ENCODE results near the gene ALX4. TPM values are rescaled to one million over a fixed set of nuclear protein-coding genes. Genes with fewer than 3 reads are reported as not detected.

ALX4 gene
- total and polyA plus RNA-seq, 7 experiments from 2014 or later = 0.04 TPM; not detected in 6

DNA sequence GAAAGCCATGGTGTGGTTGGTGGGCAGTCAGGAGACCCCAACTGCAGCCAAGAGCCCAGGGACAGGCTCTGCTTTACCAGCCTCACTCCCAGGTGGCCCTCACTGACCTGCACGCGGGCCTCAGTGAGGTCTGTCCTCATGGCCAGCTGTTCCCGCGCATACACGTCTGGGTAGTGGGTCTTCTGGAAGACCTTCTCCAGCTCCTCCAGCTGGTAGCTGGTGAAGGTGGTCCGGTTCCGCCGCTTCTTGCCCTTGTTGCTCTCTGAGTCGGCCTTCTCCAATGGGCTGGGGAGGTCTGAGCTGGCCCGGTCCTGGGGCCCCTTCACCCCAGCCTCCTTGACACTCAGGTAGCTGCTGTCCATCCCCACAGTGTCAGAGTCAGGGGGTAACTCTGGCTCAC is 34.7 kb downstream of the ALX4 start:
- Histone ChIP-seq H3K27me3 (ENCODE audit: control insufficient read depth in 2 of 2, insufficient read depth in 2 of 2, low read length in 2 of 2) (no peaks in the 10 kb centered on the region), H3K36me3 (ENCODE audit: control insufficient read depth in 2 of 3, insufficient read depth in 3 of 3, low read length in 3 of 3) (no peaks in the 10 kb centered on the region), H3K27ac (ENCODE audit: low read depth, low read length) (no peak overlapping the region), H3K4me1 (ENCODE audit: control insufficient read depth in 2 of 2, insufficient read depth in 2 of 2, low read length in 2 of 2) (no peaks in the 10 kb centered on the region), H3K9me3 (ENCODE audit: control insufficient read depth in 2 of 3, low read length in 3 of 3) (no peaks in the 10 kb centered on the region), H3K4me3 (ENCODE audit: low read length) (no peak overlapping the region)
- no peak overlapping the region for H3K4me3 Mint-ChIP-seq
- no peak for DNase-seq
- peaks cover 0 to 4% (median 0%) of the 10 kb centered on the region in 11 donors for H3K9me3 Mint-ChIP-seq
- intact Hi-C loops (cut with micrococcal nuclease) = no loop called here
- peaks cover 0 to 2% (median 0%) of the 10 kb centered on the region in 7 donors for H3K4me1 Mint-ChIP-seq
- ChIA-PET POLR2A (interaction anchor here (0.6 kb wide), 1 partner anchor 215 kb away, joined by 3 read pairs; no protein-coding TSS in a partner anchor), CTCF (no interaction called here)
- peaks cover 0 to 4% (median 0%) of the 10 kb centered on the region in 5 donors for H3K27me3 Mint-ChIP-seq
- peaks cover 0 to 5% (median 0%) of the 10 kb centered on the region in 5 donors for H3K36me3 Mint-ChIP-seq
- H3K27ac Mint-ChIP-seq = no peak overlapping the region
- no peak for ATAC-seq

DNA sequence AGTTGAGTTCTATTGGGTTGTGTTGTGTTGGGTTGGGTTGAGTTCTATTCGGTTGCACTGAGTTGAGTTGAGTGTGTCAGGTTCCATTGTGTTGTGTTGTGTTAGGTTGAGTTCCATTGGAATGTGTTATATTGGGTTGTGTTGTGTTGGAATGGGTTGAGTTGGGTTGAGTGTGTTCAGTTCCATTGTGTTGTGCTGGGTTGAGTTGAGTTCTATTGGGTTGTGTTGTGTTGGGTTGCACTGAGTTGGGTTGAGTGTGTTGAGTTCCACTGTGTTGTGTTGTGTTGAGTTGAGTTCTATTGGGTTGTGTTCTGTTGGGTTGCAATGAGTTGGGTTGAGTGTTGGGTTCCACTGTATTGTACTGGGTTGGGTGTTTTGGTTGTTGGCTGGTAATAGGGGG is 35.5 kb downstream of the ALX4 start:
- ATAC-seq = no peak
- intact Hi-C loops (cut with micrococcal nuclease) = no loop called here
- no peaks in the 10 kb centered on the region for H3K9me3 ChIP-seq (ENCODE audit: control insufficient read depth in 2 of 3, low read length in 3 of 3)
- CTCF ChIA-PET = no interaction called here
- H3K4me1 Mint-ChIP-seq = no peaks in the 10 kb centered on the region
- no peaks in the 10 kb centered on the region for H3K4me1 ChIP-seq (ENCODE audit: control insufficient read depth in 2 of 2, insufficient read depth in 2 of 2, low read length in 2 of 2)
- no peaks in the 10 kb centered on the region for H3K27me3 Mint-ChIP-seq
- no peak overlapping the region for H3K27ac ChIP-seq (ENCODE audit: low read depth, low read length)
- peaks cover 0 to 5% (median 0%) of the 10 kb centered on the region in 5 donors for H3K36me3 Mint-ChIP-seq
- no peaks in the 10 kb centered on the region for H3K27me3 ChIP-seq (ENCODE audit: control insufficient read depth in 2 of 2, insufficient read depth in 2 of 2, low read length in 2 of 2)
- POLR2A ChIA-PET = no interaction called here
- no peak overlapping the region for H3K4me3 ChIP-seq (ENCODE audit: low read length)
- no peak overlapping the region for H3K4me3 Mint-ChIP-seq
- H3K27ac Mint-ChIP-seq = no peak overlapping the region
- H3K36me3 ChIP-seq (ENCODE audit: control insufficient read depth in 2 of 3, insufficient read depth in 3 of 3, low read length in 3 of 3) = no peaks in the 10 kb centered on the region
- no peak for DNase-seq
- peaks cover 0 to 4% (median 0%) of the 10 kb centered on the region in 11 donors for H3K9me3 Mint-ChIP-seq

DNA sequence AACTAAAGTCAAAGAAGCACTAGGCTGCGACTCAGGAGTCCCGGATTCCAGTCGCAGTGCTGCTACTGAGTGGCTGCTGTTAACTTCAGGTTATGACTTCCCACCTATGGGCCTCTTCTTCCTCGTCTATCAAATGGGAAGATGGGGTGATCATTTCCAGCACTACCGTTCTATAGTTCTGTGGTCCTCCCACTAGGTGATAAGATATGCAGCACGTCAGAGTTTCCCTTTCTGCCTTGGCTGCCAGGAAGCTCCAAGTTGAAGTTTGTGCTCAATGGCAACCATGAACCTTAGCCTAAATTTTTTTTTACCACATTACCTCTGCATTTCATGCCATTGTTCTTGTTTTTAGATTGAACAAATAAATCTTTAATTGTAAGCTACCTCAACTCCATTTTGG is 38.7 kb downstream of the ALX4 start:
- DNase-seq (no peak), ATAC-seq (no peak)
- peaks cover 0 to 5% (median 0%) of the 10 kb centered on the region in 5 donors for H3K36me3 Mint-ChIP-seq
- CTCF ChIA-PET = no interaction called here
- H3K36me3 ChIP-seq (ENCODE audit: control insufficient read depth in 2 of 3, insufficient read depth in 3 of 3, low read length in 3 of 3) = no peaks in the 10 kb centered on the region
- intact Hi-C loops (cut with micrococcal nuclease) = no loop called here
- no peaks in the 10 kb centered on the region for H3K4me1 ChIP-seq (ENCODE audit: control insufficient read depth in 2 of 2, insufficient read depth in 2 of 2, low read length in 2 of 2)
- H3K9me3 ChIP-seq (ENCODE audit: control insufficient read depth in 2 of 3, low read length in 3 of 3) = no peaks in the 10 kb centered on the region
- no peak overlapping the region for H3K4me3 Mint-ChIP-seq
- no peak overlapping the region for H3K27ac Mint-ChIP-seq
- no peaks in the 10 kb centered on the region for H3K27me3 ChIP-seq (ENCODE audit: control insufficient read depth in 2 of 2, insufficient read depth in 2 of 2, low read length in 2 of 2)
- peaks cover 0 to 4% (median 0%) of the 10 kb centered on the region in 11 donors for H3K9me3 Mint-ChIP-seq
- POLR2A ChIA-PET = interaction anchor here (0.7 kb wide), 1 partner anchor 51 kb away, joined by 3 read pairs; no protein-coding TSS in a partner anchor
- no peak overlapping the region for H3K4me3 ChIP-seq (ENCODE audit: low read length)
- H3K27me3 Mint-ChIP-seq = no peaks in the 10 kb centered on the region
- no peak overlapping the region for H3K27ac ChIP-seq (ENCODE audit: low read depth, low read length)
- no peaks in the 10 kb centered on the region for H3K4me1 Mint-ChIP-seq

DNA sequence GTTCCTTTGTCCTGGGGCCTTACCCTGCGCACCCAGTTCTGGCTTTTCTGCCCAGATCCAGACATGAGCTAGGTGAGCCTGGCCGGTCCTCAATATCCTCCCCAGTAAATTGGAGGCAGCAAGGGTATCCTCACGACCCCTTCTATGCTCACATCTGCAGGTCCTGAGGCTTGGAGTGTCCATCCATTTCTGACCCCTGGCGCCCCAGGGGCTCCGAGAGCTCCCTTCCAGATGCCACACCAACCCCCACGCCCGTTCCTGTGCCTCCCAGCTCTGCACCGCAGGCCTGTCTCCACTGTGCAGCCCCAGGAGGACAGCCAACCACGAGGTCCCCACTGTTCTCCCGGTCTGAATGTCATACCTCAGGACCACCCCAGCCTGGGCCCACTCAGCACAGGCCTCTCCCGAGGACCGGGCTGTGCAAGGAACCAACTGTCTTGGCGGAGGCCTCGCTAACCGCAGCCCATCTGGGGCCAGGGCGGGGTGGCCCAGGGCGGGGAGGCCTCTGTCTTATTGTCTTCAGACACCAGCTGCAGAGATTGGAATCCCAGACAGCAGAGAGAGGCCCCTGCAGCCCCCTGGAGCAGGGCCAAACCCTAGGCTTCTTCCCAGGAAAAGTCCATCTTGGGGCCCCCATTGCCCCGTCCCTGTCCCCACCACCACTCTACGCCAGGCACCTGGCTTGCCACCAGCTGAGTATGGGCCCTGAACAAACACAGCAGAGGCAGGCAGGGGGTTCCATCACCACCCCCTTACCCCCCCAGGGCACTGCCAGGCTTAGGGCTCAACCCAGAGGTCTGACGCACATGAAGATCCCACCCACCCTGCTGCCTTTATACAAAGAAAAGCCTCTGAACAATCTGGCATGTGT is 39.3 kb downstream of the ALX4 start:
- no peaks in the 10 kb centered on the region for H3K4me1 Mint-ChIP-seq
- POLR2A ChIA-PET = interaction anchor here (0.7 kb wide), 1 partner anchor 50 kb away, joined by 3 read pairs; no protein-coding TSS in a partner anchor
- intact Hi-C loops (cut with micrococcal nuclease) = no loop called here
- CTCF ChIA-PET = no interaction called here
- Histone ChIP-seq H3K27ac (ENCODE audit: low read depth, low read length) (no peak overlapping the region), H3K4me3 (ENCODE audit: low read length) (no peak overlapping the region), H3K27me3 (ENCODE audit: control insufficient read depth in 2 of 2, insufficient read depth in 2 of 2, low read length in 2 of 2) (no peaks in the 10 kb centered on the region), H3K9me3 (ENCODE audit: control insufficient read depth in 2 of 3, low read length in 3 of 3) (no peaks in the 10 kb centered on the region), H3K4me1 (ENCODE audit: control insufficient read depth in 2 of 2, insufficient read depth in 2 of 2, low read length in 2 of 2) (no peaks in the 10 kb centered on the region), H3K36me3 (ENCODE audit: control insufficient read depth in 2 of 3, insufficient read depth in 3 of 3, low read length in 3 of 3) (no peaks in the 10 kb centered on the region)
- peaks cover 0 to 3% (median 0%) of the 10 kb centered on the region in 11 donors for H3K9me3 Mint-ChIP-seq
- H3K27ac Mint-ChIP-seq = no peak overlapping the region
- no peak overlapping the region for H3K4me3 Mint-ChIP-seq
- no peak for DNase-seq
- peaks cover 0 to 5% (median 0%) of the 10 kb centered on the region in 5 donors for H3K36me3 Mint-ChIP-seq
- no peak for ATAC-seq
- no peaks in the 10 kb centered on the region for H3K27me3 Mint-ChIP-seq

DNA sequence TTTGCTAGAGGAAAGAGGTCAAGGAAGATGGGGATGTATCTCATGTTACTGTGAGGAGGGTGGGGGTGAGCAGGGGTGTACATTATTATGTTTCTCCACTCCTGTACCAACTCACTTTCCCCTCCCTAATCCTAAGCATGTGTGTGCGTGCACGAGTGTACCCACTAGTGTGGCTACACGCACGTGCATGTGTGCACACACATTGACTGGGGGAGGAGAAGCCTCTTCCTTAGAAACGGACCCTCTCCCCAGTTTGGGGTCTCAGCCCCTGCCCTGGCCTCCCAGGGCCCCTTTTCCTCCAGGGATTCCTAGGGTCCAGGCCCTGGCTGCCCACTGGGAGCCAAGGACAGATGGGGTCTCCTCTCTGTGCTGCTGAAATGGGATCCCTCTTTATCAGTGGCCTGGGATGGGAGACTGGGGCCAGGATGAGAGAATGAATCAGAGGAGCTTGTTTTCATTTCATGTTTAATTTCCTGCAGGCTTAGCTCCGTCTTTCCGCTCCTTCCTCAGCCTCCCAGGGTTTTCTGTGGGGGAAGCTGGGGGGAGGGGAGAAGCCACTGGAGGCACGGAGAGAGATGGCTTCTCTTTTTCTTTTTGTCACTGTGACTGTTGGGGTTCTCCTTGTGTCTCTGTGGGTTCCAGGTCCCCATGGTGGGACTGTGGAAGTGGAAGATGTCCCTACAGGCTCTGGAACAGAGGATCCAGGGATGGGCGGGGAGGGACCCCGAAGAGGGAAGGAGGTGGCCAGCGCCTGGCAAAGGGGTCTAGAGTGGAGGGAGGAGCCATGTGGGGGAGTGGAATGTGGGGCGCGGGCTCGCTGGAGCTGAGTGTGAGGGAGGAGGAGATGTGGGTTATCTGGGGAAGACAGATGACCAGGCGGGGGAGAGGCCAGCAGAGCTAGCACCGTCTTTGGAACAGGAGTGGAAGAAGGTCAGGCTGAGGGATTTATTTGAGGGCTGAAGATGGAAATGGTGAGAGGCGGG is 40.3 kb downstream of the ALX4 start:
- no peak overlapping the region for H3K27ac Mint-ChIP-seq
- POLR2A ChIA-PET = no interaction called here
- H3K4me3 ChIP-seq (ENCODE audit: low read length) = no peak overlapping the region
- H3K4me3 Mint-ChIP-seq = no peak overlapping the region
- H3K4me1 ChIP-seq (ENCODE audit: control insufficient read depth in 2 of 2, insufficient read depth in 2 of 2, low read length in 2 of 2) = no peaks in the 10 kb centered on the region
- no peak for ATAC-seq
- CTCF ChIA-PET = no interaction called here
- no peaks in the 10 kb centered on the region for H3K4me1 Mint-ChIP-seq
- H3K36me3 Mint-ChIP-seq = peaks cover 0 to 5% (median 0%) of the 10 kb centered on the region in 5 donors
- intact Hi-C loops (cut with micrococcal nuclease) = no loop called here
- H3K9me3 Mint-ChIP-seq = peaks cover 0 to 3% (median 0%) of the 10 kb centered on the region in 11 donors
- no peaks in the 10 kb centered on the region for H3K36me3 ChIP-seq (ENCODE audit: control insufficient read depth in 2 of 3, insufficient read depth in 3 of 3, low read length in 3 of 3)
- no peaks in the 10 kb centered on the region for H3K27me3 ChIP-seq (ENCODE audit: control insufficient read depth in 2 of 2, insufficient read depth in 2 of 2, low read length in 2 of 2)
- H3K27ac ChIP-seq (ENCODE audit: low read depth, low read length) = no peak overlapping the region
- no peak for DNase-seq
- no peaks in the 10 kb centered on the region for H3K27me3 Mint-ChIP-seq
- H3K9me3 ChIP-seq (ENCODE audit: control insufficient read depth in 2 of 3, low read length in 3 of 3) = no peaks in the 10 kb centered on the region

DNA sequence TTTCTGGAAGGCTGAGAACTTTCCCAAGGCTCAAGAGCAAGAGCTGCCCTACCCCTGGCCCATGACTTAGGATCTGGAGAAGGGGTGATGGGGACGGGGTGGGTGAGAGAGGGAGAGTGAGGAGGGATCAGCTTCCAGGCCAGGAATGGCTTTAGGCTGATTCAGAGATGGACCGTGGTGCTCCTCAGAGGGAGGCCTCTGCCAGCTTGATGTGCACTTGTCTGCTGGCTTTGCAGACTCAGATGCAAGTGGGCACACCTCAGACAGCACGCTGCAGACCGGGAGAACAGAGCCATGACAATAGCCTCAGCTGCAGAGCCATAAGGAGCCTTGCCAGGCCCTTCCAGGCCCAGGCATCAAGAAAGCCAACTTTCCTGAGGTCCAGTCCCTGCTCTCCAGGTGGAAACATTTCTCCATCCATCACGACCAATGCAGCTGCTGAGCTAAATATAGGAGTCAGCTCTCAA is 41.3 kb downstream of the ALX4 start:
- Histone ChIP-seq H3K36me3 (ENCODE audit: control insufficient read depth in 2 of 3, insufficient read depth in 3 of 3, low read length in 3 of 3) (no peaks in the 10 kb centered on the region), H3K4me3 (ENCODE audit: low read length) (no peak overlapping the region), H3K9me3 (ENCODE audit: control insufficient read depth in 2 of 3, low read length in 3 of 3) (no peaks in the 10 kb centered on the region), H3K4me1 (ENCODE audit: control insufficient read depth in 2 of 2, insufficient read depth in 2 of 2, low read length in 2 of 2) (no peaks in the 10 kb centered on the region), H3K27me3 (ENCODE audit: control insufficient read depth in 2 of 2, insufficient read depth in 2 of 2, low read length in 2 of 2) (no peaks in the 10 kb centered on the region), H3K27ac (ENCODE audit: low read depth, low read length) (no peak overlapping the region)
- Mint-ChIP-seq H3K9me3 (peaks cover 0 to 3% (median 0%) of the 10 kb centered on the region in 11 donors), H3K36me3 (peaks cover 0 to 5% (median 0%) of the 10 kb centered on the region in 5 donors), H3K4me3 (no peak overlapping the region), H3K27me3 (no peaks in the 10 kb centered on the region), H3K4me1 (no peaks in the 10 kb centered on the region), H3K27ac (no peak overlapping the region)
- ATAC-seq (no peak), DNase-seq (no peak)
- CTCF ChIA-PET = no interaction called here
- POLR2A ChIA-PET = no interaction called here
- intact Hi-C loops (cut with micrococcal nuclease) = no loop called here
